Mammary epithelial cell (primary cell): ENCODE results near the gene SOCS2.

Experiments used
- EZH2 ChIP-seq: IDR thresholded peaks from 2 replicates; pipeline ENCODE4 v1.6.1; 2012; ENCODE audit warnings: low read length, inconsistent platforms, borderline replicate concordance
- TF ChIP-seq, protein P1 (sequence below), 2 donors: IDR thresholded peaks in 1 of 2; conservative IDR thresholded peaks in 1 of 2; 2 replicates each; pipeline ENCODE4 v1.5.1; 2011 to 2012; ENCODE audit warnings: inconsistent platforms in 2 of 2, low read length in 2 of 2, mild to moderate bottlenecking in 2 of 2, control low read depth in 1 of 2, low read depth in 1 of 2; ENCODE audit not compliant: insufficient read depth in 1 of 2; ENCODE audit errors: extremely low read depth in 1 of 2

- TF ChIP-seq, protein P1, sequence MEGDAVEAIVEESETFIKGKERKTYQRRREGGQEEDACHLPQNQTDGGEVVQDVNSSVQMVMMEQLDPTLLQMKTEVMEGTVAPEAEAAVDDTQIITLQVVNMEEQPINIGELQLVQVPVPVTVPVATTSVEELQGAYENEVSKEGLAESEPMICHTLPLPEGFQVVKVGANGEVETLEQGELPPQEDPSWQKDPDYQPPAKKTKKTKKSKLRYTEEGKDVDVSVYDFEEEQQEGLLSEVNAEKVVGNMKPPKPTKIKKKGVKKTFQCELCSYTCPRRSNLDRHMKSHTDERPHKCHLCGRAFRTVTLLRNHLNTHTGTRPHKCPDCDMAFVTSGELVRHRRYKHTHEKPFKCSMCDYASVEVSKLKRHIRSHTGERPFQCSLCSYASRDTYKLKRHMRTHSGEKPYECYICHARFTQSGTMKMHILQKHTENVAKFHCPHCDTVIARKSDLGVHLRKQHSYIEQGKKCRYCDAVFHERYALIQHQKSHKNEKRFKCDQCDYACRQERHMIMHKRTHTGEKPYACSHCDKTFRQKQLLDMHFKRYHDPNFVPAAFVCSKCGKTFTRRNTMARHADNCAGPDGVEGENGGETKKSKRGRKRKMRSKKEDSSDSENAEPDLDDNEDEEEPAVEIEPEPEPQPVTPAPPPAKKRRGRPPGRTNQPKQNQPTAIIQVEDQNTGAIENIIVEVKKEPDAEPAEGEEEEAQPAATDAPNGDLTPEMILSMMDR (conservative IDR thresholded peaks at IDR 0.05 in 1 of 2, IDR thresholded peaks at IDR 0.05 in 1 of 2; ENCODE audit: extremely low read depth in 1 of 2, insufficient read depth in 1 of 2, low read depth in 1 of 2, low read length in 2 of 2): no peak
- TF ChIP-seq EZH2: no peak
These were observed 53.7 kb downstream of the SOCS2 start for GRCh38 chr12:93626160-93626559.
